Measurements from ENCODE around the gene MTFR1L. TPM values are rescaled to one million over a fixed set of nuclear protein-coding genes. Genes with fewer than 3 reads are reported as not detected.

Gene MTFR1L
- total RNA-seq, 1 experiment from 2014 or later: 41.7 TPM

- DNase-seq: no peak
- H3K4me3 ChIP-seq: no peak overlapping the region
- BruUV-seq (replicated peaks): no TSS peak
- H4K20me1 ChIP-seq (ENCODE audit: insufficient read depth): no peaks in the 10 kb centered on the region
- peaks cover 13% of the 10 kb centered on the region for H3K4me1 ChIP-seq (replicated peaks; ENCODE audit: insufficient read depth)
- no peaks in the 10 kb centered on the region for H3K27me3 ChIP-seq (ENCODE audit: insufficient read depth, low read depth)
- TF ChIP-seq EZH2 (IDR thresholded peaks at IDR 0.05; ENCODE audit: low read depth) (no peak), CTCF (conservative IDR thresholded peaks at IDR 0.05) (no peak)
- no peak overlapping the region for H3K27ac ChIP-seq
- H3K9me3 ChIP-seq (ENCODE audit: insufficient read depth, low read depth): no peaks in the 10 kb centered on the region
- CTCF ChIA-PET: no interaction called here
- intact Hi-C loops (cut with micrococcal nuclease; ENCODE audit: unreplicated experiment): no loop called here
- no peak overlapping the region for H3K4me2 ChIP-seq
- POLR2A ChIA-PET (ENCODE audit: unreplicated experiment): no interaction called here
- no peak overlapping the region for H2AFZ ChIP-seq
- H3K79me2 ChIP-seq (ENCODE audit: low read depth): peaks cover 27% of the 10 kb centered on the region
- no peaks in the 10 kb centered on the region for H3K36me3 ChIP-seq (ENCODE audit: low read depth)
- no peaks in the 10 kb centered on the region; the same call in 1 of the 2 replicates for H3F3A ChIP-seq (ENCODE audit: insufficient read depth, low read depth)
- no peaks in the 10 kb centered on the region for H3K9me2 ChIP-seq (ENCODE audit: insufficient read depth)
These were observed 50.3 kb downstream of the MTFR1L start for GRCh38 chr1:25869909-25870606.

GRCh38 chr1:25870614-25871013 lies 50.9 kb downstream of the MTFR1L start:
- Histone ChIP-seq H3K9me2 (ENCODE audit: insufficient read depth) (no peaks in the 10 kb centered on the region), H3F3A (ENCODE audit: insufficient read depth, low read depth) (no peaks in the 10 kb centered on the region; the same call in 1 of the 2 replicates), H3K79me2 (ENCODE audit: low read depth) (peaks cover 27% of the 10 kb centered on the region), H3K27ac (no peak overlapping the region), H3K4me2 (no peak overlapping the region), H3K27me3 (ENCODE audit: insufficient read depth, low read depth) (no peaks in the 10 kb centered on the region), H2AFZ (no peak overlapping the region), H4K20me1 (ENCODE audit: insufficient read depth) (no peaks in the 10 kb centered on the region), H3K9me3 (ENCODE audit: insufficient read depth, low read depth) (no peaks in the 10 kb centered on the region), H3K36me3 (ENCODE audit: low read depth) (no peaks in the 10 kb centered on the region), H3K4me3 (no peak overlapping the region), H3K4me1 (replicated peaks; ENCODE audit: insufficient read depth) (peaks cover 13% of the 10 kb centered on the region)
- DNase-seq: no peak
- ChIA-PET POLR2A (ENCODE audit: unreplicated experiment) (no interaction called here), CTCF (no interaction called here)
- intact Hi-C loops (cut with micrococcal nuclease; ENCODE audit: unreplicated experiment): no loop called here
- no peak for TF ChIP-seq CTCF (conservative IDR thresholded peaks at IDR 0.05)
- TF ChIP-seq EZH2 (IDR thresholded peaks at IDR 0.05; ENCODE audit: low read depth): no peak
- no TSS peak for BruUV-seq (replicated peaks)

GRCh38 chr1:25871086-25871703 lies 51.4 kb downstream of the MTFR1L start:
- H3K4me2 ChIP-seq: no peak overlapping the region
- H3K27me3 ChIP-seq (ENCODE audit: insufficient read depth, low read depth): no peaks in the 10 kb centered on the region
- H3K9me3 ChIP-seq (ENCODE audit: insufficient read depth, low read depth): no peaks in the 10 kb centered on the region
- TF ChIP-seq EZH2 (IDR thresholded peaks at IDR 0.05; ENCODE audit: low read depth): no peak
- TF ChIP-seq CTCF (conservative IDR thresholded peaks at IDR 0.05): no peak
- BruUV-seq (replicated peaks): no TSS peak
- no peaks in the 10 kb centered on the region for H3K36me3 ChIP-seq (ENCODE audit: low read depth)
- ChIA-PET CTCF (no interaction called here), POLR2A (ENCODE audit: unreplicated experiment) (no interaction called here)
- H3K4me3 ChIP-seq: no peak overlapping the region
- no peaks in the 10 kb centered on the region for H3K9me2 ChIP-seq (ENCODE audit: insufficient read depth)
- peaks cover 17% of the 10 kb centered on the region for H3K4me1 ChIP-seq (replicated peaks; ENCODE audit: insufficient read depth)
- no peak overlapping the region for H2AFZ ChIP-seq
- H3F3A ChIP-seq (ENCODE audit: insufficient read depth, low read depth): peaks cover 4% of the 10 kb centered on the region
- intact Hi-C loops (cut with micrococcal nuclease; ENCODE audit: unreplicated experiment): no loop called here
- H4K20me1 ChIP-seq (ENCODE audit: insufficient read depth): no peaks in the 10 kb centered on the region
- H3K27ac ChIP-seq: no peak overlapping the region
- peaks cover 27% of the 10 kb centered on the region for H3K79me2 ChIP-seq (ENCODE audit: low read depth)
- DNase-seq: no peak
